Urothelium cell line (cell line): ENCODE measurements around the gene PDZD2.
"Not testable (repeated sequence)": the region's sequence is repeated elsewhere in the genome, so short reads cannot be mapped to it uniquely, and the experiment has no call there.

Experiments used
- DNase-seq: peaks from one replicate; pipeline ENCODE4 v3.0.0; 2011; ENCODE audit warnings: low spot score, mixed read lengths
- FAIRE-seq: peaks from 2 replicates; lab custom pipeline; 2011; peaks lifted over from hg19 to GRCh38; lab: Jason Lieb, UNC

The PDZD2 gene

GRCh38 chr5:31764687-31765086, 125.8 kb downstream of the PDZD2 start:
- FAIRE-seq, DNase-seq: not testable (repeated sequence)

- DNase-seq, result no peak
- FAIRE-seq, result no peak
These were observed 128.6 kb downstream of the PDZD2 start for GRCh38 chr5:31767335-31768031.

GRCh38 chr5:31768046-31768445, 129.1 kb downstream of the PDZD2 start:
- FAIRE-seq, result no peak
- DNase-seq, result no peak

- DNase-seq (no peak), FAIRE-seq (peak; percentile 9)
These were observed 129.9 kb downstream of the PDZD2 start for GRCh38 chr5:31768784-31769183.

GRCh38 chr5:31769530-31769929, 130.6 kb downstream of the PDZD2 start:
- no peak for DNase-seq
- FAIRE-seq, result no peak

- FAIRE-seq (no peak), DNase-seq (no peak)
These were observed 131.3 kb downstream of the PDZD2 start for GRCh38 chr5:31770132-31770720.

- FAIRE-seq (no peak), DNase-seq (no peak)
These were observed 132.1 kb downstream of the PDZD2 start for GRCh38 chr5:31770998-31771397.

GRCh38 chr5:31771500-31771899, 132.6 kb downstream of the PDZD2 start:
- no peak for FAIRE-seq
- no peak for DNase-seq

- FAIRE-seq, DNase-seq: not testable (repeated sequence)
These were observed 137.4 kb downstream of the PDZD2 start for GRCh38 chr5:31776294-31776693.

GRCh38 chr5:31776976-31777651, 138.2 kb downstream of the PDZD2 start:
- FAIRE-seq (no peak), DNase-seq (no peak)

- DNase-seq, result peak; percentile 72
- FAIRE-seq, result peak; percentile 48
These were observed 142.8 kb downstream of the PDZD2 start for GRCh38 chr5:31781772-31782171.

GRCh38 chr5:31783086-31783645, 144.2 kb downstream of the PDZD2 start:
- DNase-seq, result no peak
- no peak for FAIRE-seq

GRCh38 chr5:31783731-31784130, 144.8 kb downstream of the PDZD2 start:
- no peak for DNase-seq
- FAIRE-seq, result no peak

GRCh38 chr5:31786090-31786631, 147.2 kb downstream of the PDZD2 start:
- no peak for DNase-seq
- no peak for FAIRE-seq

GRCh38 chr5:31794009-31794408, 155.1 kb downstream of the PDZD2 start:
- no peak for FAIRE-seq
- DNase-seq, result no peak

- FAIRE-seq (no peak), DNase-seq (no peak)
These were observed 159.2 kb downstream of the PDZD2 start for GRCh38 chr5:31798168-31798567.

- no peak for FAIRE-seq
- DNase-seq, result no peak
These were observed 161.4 kb downstream of the PDZD2 start for GRCh38 chr5:31800351-31800750.

- DNase-seq (no peak), FAIRE-seq (no peak)
These were observed 167.0 kb downstream of the PDZD2 start for GRCh38 chr5:31805785-31806400.

GRCh38 chr5:31806561-31806960, 167.6 kb downstream of the PDZD2 start:
- no peak for DNase-seq
- no peak for FAIRE-seq

- no peak for DNase-seq
- peak; percentile 30 for FAIRE-seq
These were observed 169.0 kb downstream of the PDZD2 start for GRCh38 chr5:31807789-31808540.
